ENCODE data around the gene DPEP3.

Gene DPEP3

GRCh38 chr16:67932462-67932840 is 47.8 kb downstream of the DPEP3 start:
- in situ Hi-C loops (cut with MboI; ENCODE audit: low sequenced_read_pairs) = no loop called here

DNA sequence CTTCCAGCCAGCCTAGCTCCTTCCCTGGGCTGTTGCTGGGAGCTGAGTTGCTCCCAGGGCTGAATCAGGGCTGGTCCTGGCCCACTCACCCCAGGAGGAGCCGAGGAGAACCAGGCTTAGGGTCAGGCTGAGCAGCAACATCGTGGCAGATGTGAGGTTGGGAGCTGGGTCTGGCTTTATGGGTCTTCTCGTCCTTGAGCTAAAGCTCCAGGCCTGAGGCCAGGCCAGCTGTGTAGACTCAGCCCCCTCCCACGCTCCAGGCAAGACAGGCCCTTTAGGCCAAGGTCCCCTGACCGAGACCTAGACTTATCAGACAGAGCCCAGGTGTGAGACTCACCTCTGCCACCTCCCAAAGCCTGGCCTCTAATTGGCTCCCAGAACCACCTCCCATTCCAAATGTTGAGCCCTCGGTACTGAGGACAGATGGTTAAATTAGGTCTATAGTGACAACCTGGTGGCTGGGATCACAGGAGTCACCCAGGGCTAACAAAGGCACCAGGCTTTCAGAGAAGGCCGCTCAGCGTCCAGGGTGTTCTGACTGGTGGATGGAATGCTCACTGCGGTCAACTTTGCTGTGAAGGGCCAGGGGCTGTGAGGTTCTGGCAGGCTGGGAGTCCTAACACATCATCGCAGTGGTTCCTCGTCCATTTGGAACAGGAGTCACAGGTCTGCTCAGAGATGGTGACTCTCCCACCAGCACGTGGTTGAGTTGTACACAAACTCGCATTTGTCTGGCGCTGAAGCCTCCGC is 48.4 kb downstream of the DPEP3 start, which contains the start of gene CTRL:
Gene CTRL, minus strand, starts transcription at position 151 of the 750 bp plus-strand sequence. Its CDS starts 10 bp downstream, at position 141.
- in situ Hi-C loops (cut with MboI; ENCODE audit: low sequenced_read_pairs) = no loop called here

GRCh38 chr16:67930678-67931211 is 49.6 kb downstream of the DPEP3 start:
- in situ Hi-C loops (cut with MboI; ENCODE audit: low sequenced_read_pairs) = no loop called here

- in situ Hi-C loops (cut with MboI; ENCODE audit: low sequenced_read_pairs) = no loop called here
These were observed 50.1 kb downstream of the DPEP3 start for GRCh38 chr16:67930191-67930590.

DNA sequence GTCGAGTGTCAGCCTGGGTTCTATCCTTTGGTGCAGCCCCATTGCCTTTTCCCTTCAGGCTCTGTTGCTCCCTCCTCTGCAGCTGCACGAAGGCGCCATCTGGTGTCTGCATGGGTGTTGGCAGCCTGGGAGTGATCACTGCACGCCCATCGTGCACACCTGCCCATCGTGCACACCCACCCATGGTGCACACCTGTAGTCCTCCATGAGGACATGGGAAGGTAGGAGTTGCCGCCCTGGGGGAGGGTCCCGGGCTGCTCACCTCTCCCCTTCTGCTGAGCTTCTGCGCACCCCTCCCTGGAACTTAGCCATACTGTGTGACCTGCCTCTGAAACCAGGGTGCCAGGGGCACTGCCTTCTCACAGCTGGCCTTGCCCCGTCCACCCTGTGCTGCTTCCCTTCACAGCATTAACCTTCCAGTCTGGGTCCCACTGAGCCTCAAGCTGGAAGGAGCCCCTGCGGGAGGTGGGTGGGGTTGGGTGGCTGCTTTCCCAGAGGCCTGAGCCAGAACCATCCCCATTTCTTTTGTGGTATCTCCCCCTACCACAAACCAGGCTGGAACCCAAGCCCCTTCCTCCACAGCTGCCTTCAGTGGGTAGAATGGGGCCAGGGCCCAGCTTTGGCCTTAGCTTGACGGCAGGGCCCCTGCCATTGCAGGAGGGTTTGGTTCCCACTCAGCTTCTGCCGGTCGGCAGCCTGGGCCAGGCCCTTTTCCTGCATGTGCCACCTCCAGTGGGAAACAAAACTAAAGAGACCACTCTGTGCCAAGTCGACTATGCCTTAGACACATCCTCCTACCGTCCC is 51.5 kb downstream of the DPEP3 start:
- in situ Hi-C loops (cut with MboI; ENCODE audit: low sequenced_read_pairs) = no loop called here

- in situ Hi-C loops (cut with MboI; ENCODE audit: low sequenced_read_pairs) = no loop called here
These were observed 52.2 kb downstream of the DPEP3 start for GRCh38 chr16:67928147-67928546.

DNA sequence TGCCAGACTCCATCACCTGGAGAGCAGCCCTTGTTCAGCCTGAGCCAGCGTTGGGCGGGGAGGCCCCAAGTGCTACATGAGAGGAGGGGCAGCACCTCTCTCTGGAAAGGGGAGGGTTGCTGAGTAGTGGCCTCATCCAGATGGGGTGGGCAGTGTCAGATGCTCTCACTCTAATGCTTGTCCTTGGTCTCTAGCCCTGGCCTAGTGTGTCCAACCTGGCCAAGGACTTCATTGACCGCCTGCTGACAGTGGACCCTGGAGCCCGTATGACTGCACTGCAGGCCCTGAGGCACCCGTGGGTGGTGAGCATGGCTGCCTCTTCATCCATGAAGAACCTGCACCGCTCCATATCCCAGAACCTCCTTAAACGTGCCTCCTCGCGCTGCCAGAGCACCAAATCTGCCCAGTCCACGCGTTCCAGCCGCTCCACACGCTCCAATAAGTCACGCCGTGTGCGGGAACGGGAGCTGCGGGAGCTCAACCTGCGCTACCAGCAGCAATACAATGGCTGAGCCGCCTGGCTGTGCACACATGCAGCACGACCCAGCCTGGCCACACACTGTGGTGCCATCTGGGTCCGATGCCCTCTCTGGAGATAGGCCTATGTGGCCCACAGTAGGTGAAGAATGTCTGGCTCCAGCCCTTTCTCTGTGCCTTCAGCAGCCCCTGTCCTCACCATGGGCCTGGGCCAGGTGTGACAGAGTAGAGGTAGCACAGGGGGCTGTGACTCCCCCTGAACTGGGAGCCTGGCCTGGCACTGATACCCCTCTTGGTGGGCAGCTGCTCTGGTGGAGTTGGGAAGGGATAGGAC is 53.0 kb downstream of the DPEP3 start:
- in situ Hi-C loops (cut with MboI; ENCODE audit: low sequenced_read_pairs) = no loop called here

DNA sequence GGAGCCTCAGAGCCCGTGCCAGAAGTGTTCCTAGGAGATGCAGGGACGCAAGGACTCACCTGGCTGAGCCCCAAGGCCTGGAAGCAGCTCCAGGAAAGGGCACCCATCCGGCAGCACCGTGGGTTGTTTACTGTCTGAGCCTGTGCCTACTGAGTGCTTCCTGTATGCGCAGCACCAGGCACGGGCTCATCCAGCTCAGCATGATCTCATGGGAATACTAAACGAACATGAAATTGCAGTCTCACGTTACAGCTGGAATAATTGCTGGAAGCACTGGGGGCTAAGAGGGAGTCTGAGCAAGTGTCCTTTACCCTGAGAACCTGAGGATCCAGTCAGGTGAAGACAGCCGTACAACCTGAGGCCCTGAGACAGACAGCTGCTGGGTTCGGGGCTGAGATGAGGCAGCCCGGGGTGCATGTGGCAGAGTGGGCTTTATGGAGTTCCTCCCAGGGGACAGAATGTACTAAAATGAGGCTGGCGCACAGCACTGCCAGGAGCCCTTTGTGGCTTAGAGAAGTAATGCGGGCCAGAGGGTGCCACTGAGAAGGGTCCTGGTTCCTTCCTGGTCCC is 54.0 kb downstream of the DPEP3 start:
- in situ Hi-C loops (cut with MboI; ENCODE audit: low sequenced_read_pairs) = no loop called here

Data from hTERT RPE-1 (cell line).